Panc1 (cell line): ENCODE data around the gene BCHE. TPM values are rescaled to one million over a fixed set of nuclear protein-coding genes. Genes with fewer than 3 reads are reported as not detected.

Source experiments
- ATAC-seq: fragments of 200-7000 bp; cut with Tn5 transposase; 2 replicates; pipeline ENCODE4 v1.9.1; 2020; ENCODE audit warnings: mild to moderate bottlenecking, moderate library complexity
- BruUV-seq: library from RNA; stranded (reverse); fragments of 400-500 nt; replicated peaks from 2 replicates; lab custom pipeline; 2021; lab: Mats Ljungman, UMichigan
- CTCF ChIA-PET: fragments of 300-600 bp; sonication (Branson Sonifier 250); formaldehyde crosslinking; loops from one replicate; lab custom pipeline; 2022; ENCODE audit warnings: antibody characterized with exemption; lab: Charles Lee
- POLR2A ChIA-PET: fragments of 300-600 bp; sonication (Branson Sonifier 250); formaldehyde crosslinking; loops from one replicate; lab custom pipeline; 2022; ENCODE audit warnings: antibody characterized with exemption; lab: Charles Lee
- DNase-seq: peaks from one replicate; pipeline ENCODE4 v3.0.0-alpha.2; 2010; ENCODE audit warnings: low read depth, low spot score
- H3K27ac ChIP-seq: 2 replicates; pipeline ENCODE4 v1.5.1; 2011; ENCODE audit warnings: mild to moderate bottlenecking, low read length, inconsistent platforms
- H3K27me3 ChIP-seq: fragments of 200-500 bp; sonication (Bioruptor generic); 2 replicates; pipeline ENCODE4 v1.6.0; 2014; ENCODE audit warnings: low read length, inconsistent platforms; ENCODE audit not compliant: control insufficient read depth, insufficient read depth
- H3K36me3 ChIP-seq: fragments of 200-500 bp; sonication (Bioruptor generic); 2 replicates; pipeline ENCODE4 v1.5.1; 2014; ENCODE audit warnings: inconsistent platforms, mild to moderate bottlenecking, low read length, moderate library complexity; ENCODE audit not compliant: control insufficient read depth, insufficient read depth
- H3K4me1 ChIP-seq: 2 replicates; pipeline ENCODE4 v1.5.1; 2011; ENCODE audit warnings: inconsistent platforms, mild to moderate bottlenecking, low read length, moderate library complexity; ENCODE audit not compliant: control insufficient read depth, insufficient read depth
- H3K4me3 ChIP-seq, 2 experiments: 2 replicates each; pipeline ENCODE4 v1.5.1; 2011 to 2012; ENCODE audit warnings: low read depth in 2 of 2, low read length in 2 of 2, mild to moderate bottlenecking in 2 of 2, inconsistent platforms in 1 of 2, moderate library complexity in 1 of 2
- H3K9me3 ChIP-seq: fragments of 200-500 bp; sonication (Bioruptor generic); 2 replicates; pipeline ENCODE4 v1.5.1; 2014; ENCODE audit warnings: low read depth, mild to moderate bottlenecking, inconsistent platforms, low read length, moderate library complexity; ENCODE audit not compliant: control insufficient read depth, insufficient read depth
- POLR2AphosphoS5 ChIP-seq: IDR thresholded peaks from 2 replicates; pipeline ENCODE4 v1.6.1; 2012; ENCODE audit warnings: mild to moderate bottlenecking, low read depth, low read length, moderate library complexity
- SIN3A ChIP-seq: IDR thresholded peaks from 2 replicates; pipeline ENCODE4 v1.6.1; 2012; ENCODE audit warnings: low read depth, mild to moderate bottlenecking, low read length, moderate library complexity, borderline replicate concordance; ENCODE audit not compliant: insufficient read depth
- TCF7L2 ChIP-seq: IDR thresholded peaks from 2 replicates; pipeline ENCODE4 v1.6.1; 2011; ENCODE audit warnings: mild to moderate bottlenecking, low read depth, low read length, inconsistent platforms
- in situ Hi-C: cut with HindIII; loops from 2 replicates; pipeline ENCODE4 v1.10.0; 2016; ENCODE audit warnings: low sequenced_read_pairs, low pct_unique_long_range_greater_than_20kb
- intact Hi-C: fragments of 100-400 bp; cut with micrococcal nuclease; formaldehyde crosslinking; loops from one replicate; pipeline ENCODE4 v1.10.0; 2022; ENCODE audit not compliant: unreplicated experiment
- total RNA-seq: library from RNA; stranded (reverse); gene quantifications from one replicate; pipeline ENCODE4 v1.2.1, GENCODE V29; 2021; ENCODE audit not compliant: unreplicated experiment
- TF ChIP-seq, protein P1 (sequence below), 2 experiments: IDR thresholded peaks; 2 replicates each; pipeline ENCODE4 v1.6.1; 2011 to 2012; ENCODE audit warnings: low read depth in 2 of 2, control low read depth in 1 of 2, low read length in 1 of 2, mild to moderate bottlenecking in 1 of 2, moderate library complexity in 1 of 2; ENCODE audit not compliant: insufficient read depth in 1 of 2
- TF ChIP-seq, protein P2 (sequence below): fragments of 450-650 bp; IDR thresholded peaks from 2 replicates; pipeline ENCODE4 v1.5.1; 2017; ENCODE audit warnings: mild to moderate bottlenecking

Gene BCHE
- total RNA-seq, 1 experiment from 2014 or later, result 1.5 TPM

DNA sequence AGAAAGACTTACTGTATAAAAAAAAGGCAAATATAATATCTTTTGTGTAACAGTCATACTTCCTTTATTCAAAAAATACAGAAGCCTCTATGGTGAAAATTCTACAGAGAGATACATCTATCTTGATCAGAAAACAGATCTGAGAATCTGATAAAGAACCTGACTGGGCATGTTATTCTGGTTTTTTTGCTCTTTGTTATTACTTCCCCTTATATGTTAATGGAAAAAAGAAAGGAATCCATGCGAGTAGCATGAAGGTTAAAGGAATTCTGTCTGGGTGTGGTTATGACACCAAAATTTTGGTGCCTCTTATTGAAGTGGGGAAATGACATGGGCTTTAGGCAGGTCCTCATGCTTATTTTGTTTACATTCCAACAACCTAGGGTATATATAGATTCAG, 81.7 kb downstream of the BCHE start:
- no TSS peak for BruUV-seq
- in situ Hi-C loops, result no loop called here
- Histone ChIP-seq H3K4me3 (no peak overlapping the region), H3K27ac (no peak overlapping the region), H3K9me3 (no peaks in the 10 kb centered on the region), H3K36me3 (no peaks in the 10 kb centered on the region), H3K4me1 (no peaks in the 10 kb centered on the region), H3K27me3 (no peaks in the 10 kb centered on the region)
- ChIA-PET CTCF (no interaction called here), POLR2A (no interaction called here)
- ATAC-seq, result no peak
- TF ChIP-seq, protein P1, sequence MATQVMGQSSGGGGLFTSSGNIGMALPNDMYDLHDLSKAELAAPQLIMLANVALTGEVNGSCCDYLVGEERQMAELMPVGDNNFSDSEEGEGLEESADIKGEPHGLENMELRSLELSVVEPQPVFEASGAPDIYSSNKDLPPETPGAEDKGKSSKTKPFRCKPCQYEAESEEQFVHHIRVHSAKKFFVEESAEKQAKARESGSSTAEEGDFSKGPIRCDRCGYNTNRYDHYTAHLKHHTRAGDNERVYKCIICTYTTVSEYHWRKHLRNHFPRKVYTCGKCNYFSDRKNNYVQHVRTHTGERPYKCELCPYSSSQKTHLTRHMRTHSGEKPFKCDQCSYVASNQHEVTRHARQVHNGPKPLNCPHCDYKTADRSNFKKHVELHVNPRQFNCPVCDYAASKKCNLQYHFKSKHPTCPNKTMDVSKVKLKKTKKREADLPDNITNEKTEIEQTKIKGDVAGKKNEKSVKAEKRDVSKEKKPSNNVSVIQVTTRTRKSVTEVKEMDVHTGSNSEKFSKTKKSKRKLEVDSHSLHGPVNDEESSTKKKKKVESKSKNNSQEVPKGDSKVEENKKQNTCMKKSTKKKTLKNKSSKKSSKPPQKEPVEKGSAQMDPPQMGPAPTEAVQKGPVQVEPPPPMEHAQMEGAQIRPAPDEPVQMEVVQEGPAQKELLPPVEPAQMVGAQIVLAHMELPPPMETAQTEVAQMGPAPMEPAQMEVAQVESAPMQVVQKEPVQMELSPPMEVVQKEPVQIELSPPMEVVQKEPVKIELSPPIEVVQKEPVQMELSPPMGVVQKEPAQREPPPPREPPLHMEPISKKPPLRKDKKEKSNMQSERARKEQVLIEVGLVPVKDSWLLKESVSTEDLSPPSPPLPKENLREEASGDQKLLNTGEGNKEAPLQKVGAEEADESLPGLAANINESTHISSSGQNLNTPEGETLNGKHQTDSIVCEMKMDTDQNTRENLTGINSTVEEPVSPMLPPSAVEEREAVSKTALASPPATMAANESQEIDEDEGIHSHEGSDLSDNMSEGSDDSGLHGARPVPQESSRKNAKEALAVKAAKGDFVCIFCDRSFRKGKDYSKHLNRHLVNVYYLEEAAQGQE (IDR thresholded peaks at IDR 0.05; ENCODE audit: insufficient read depth in 1 of 2, low read depth in 2 of 2, low read length in 1 of 2), result no peak
- TF ChIP-seq POLR2AphosphoS5 (no peak), TCF7L2 (no peak)
- TF ChIP-seq, protein P2, sequence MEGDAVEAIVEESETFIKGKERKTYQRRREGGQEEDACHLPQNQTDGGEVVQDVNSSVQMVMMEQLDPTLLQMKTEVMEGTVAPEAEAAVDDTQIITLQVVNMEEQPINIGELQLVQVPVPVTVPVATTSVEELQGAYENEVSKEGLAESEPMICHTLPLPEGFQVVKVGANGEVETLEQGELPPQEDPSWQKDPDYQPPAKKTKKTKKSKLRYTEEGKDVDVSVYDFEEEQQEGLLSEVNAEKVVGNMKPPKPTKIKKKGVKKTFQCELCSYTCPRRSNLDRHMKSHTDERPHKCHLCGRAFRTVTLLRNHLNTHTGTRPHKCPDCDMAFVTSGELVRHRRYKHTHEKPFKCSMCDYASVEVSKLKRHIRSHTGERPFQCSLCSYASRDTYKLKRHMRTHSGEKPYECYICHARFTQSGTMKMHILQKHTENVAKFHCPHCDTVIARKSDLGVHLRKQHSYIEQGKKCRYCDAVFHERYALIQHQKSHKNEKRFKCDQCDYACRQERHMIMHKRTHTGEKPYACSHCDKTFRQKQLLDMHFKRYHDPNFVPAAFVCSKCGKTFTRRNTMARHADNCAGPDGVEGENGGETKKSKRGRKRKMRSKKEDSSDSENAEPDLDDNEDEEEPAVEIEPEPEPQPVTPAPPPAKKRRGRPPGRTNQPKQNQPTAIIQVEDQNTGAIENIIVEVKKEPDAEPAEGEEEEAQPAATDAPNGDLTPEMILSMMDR, result no peak
- intact Hi-C loops, result no loop called here
- DNase-seq, result no peak

DNA sequence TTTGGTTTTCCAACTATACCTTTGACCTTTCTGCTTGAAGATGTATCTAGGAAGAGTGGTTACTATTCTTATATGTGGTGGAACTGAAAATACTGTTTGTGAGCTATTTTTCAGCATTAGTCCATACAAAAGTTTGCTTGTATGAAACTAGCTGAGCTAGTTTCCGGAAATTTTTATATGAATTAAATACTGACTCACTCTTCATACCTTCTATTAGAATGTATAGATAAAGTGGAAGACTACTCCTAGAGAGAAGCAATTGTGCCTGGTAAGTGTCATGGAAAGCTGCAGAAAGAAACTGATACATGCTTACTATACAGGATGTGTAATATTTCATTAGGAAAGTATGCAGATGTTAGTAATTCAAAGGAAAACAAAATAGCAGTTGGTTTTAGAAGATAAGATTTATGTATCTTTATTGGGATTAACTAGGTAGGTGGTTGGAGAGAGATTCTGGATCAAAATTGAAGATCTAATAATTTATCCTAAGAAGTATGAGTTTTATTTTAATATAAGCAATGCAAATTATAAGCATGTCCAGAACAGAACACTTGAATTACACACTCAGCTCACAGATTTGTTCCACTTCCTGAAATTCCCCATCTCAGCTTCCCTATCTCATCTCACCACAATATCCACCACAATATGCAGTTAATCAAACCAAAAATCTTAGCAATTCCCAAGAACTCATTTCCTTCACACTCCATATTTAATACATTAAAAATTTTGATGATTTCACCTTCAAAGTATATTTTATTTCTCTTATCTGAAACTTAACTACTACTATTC, 82.8 kb downstream of the BCHE start:
- in situ Hi-C loops (no loop called here), intact Hi-C loops (no loop called here)
- Histone ChIP-seq H3K27ac (no peak overlapping the region), H3K36me3 (no peaks in the 10 kb centered on the region), H3K27me3 (no peaks in the 10 kb centered on the region), H3K4me3 (no peak overlapping the region), H3K9me3 (no peaks in the 10 kb centered on the region), H3K4me1 (no peaks in the 10 kb centered on the region)
- BruUV-seq, result no TSS peak
- ATAC-seq, result no peak
- no peak for DNase-seq
- ChIA-PET CTCF (no interaction called here), POLR2A (no interaction called here)
- TF ChIP-seq TCF7L2 (no peak), POLR2AphosphoS5 (no peak), SIN3A (no peak)
- TF ChIP-seq, protein P1 (IDR thresholded peaks at IDR 0.05; ENCODE audit: insufficient read depth in 1 of 2, low read depth in 2 of 2, low read length in 1 of 2), result no peak
- TF ChIP-seq, protein P2, result no peak
